Vagina (tissue), 2 donors: Measurements from ENCODE around the gene NLGN3. TPM values are rescaled to one million over a fixed set of nuclear protein-coding genes. Genes with fewer than 3 reads are reported as not detected.

ENCODE experiments used
- DNase-seq, 2 donors: peaks; one replicate each; pipeline ENCODE4 v3.0.0-alpha.2; 2017; ENCODE audit errors: extremely low spot score in 2 of 2
- H3K27ac ChIP-seq: fragments of 200-600 bp; sonication (generic); one replicate; pipeline ENCODE4 v1.5.1; 2019
- H3K27me3 ChIP-seq: fragments of 200-600 bp; sonication (generic); one replicate; pipeline ENCODE4 v1.5.1; 2019
- H3K36me3 ChIP-seq, 2 donors: fragments of 200-600 bp; sonication (generic); one replicate each; pipeline ENCODE4 v1.5.1; 2017 to 2019
- H3K4me1 ChIP-seq: fragments of 200-600 bp; sonication (generic); one replicate; pipeline ENCODE4 v1.5.1; 2019
- H3K4me3 ChIP-seq, 2 donors: fragments of 200-600 bp; sonication (generic); 1 replicate in 1 of 2; 2 replicates in 1 of 2; pipeline ENCODE4 v1.5.1; 2016 to 2019
- H3K9me3 ChIP-seq: fragments of 200-600 bp; sonication (generic); one replicate; pipeline ENCODE4 v1.5.1; 2019
- CTCF ChIP-seq, 3 experiments: fragments of 450-650 bp in 2 of 3; fragments of 200-600 bp in 1 of 3; sonication (generic) in 1 of 3; IDR thresholded peaks; one replicate each; pipeline ENCODE4 v1.5.1; 2017 to 2019; ENCODE audit warnings: antibody characterized with exemption in 3 of 3, mild to moderate bottlenecking in 2 of 3, moderate library complexity in 2 of 3
- POLR2A ChIP-seq, 2 donors: fragments of 450-650 bp; IDR thresholded peaks; one replicate each; pipeline ENCODE4 v1.6.1; 2017; ENCODE audit warnings: antibody characterized with exemption in 2 of 2, mild to moderate bottlenecking in 2 of 2, moderate library complexity in 2 of 2
- POLR2AphosphoS5 ChIP-seq, 2 donors: sonication (generic); formaldehyde crosslinking; IDR thresholded peaks; one replicate each; pipeline ENCODE4 v1.9.0; 2017; ENCODE audit warnings: antibody characterized with exemption in 2 of 2, mild to moderate bottlenecking in 2 of 2, low read depth in 1 of 2; ENCODE audit not compliant: insufficient read depth in 1 of 2
- intact Hi-C: fragments of 100-400 bp; cut with DNase I; formaldehyde crosslinking; loops from one replicate; pipeline ENCODE4 v1.15.1; 2023
- total RNA-seq: library from RNA; depleted of rRNA; stranded (reverse); fragments of >200 nt; gene quantifications from one replicate; pipeline ENCODE4 v1.2.3, GENCODE V29; 2016

NLGN3 gene
- total RNA-seq, 1 donor from 2014 or later: 1.7 TPM

GRCh38 chrX:71109051-71109450 lies 35.6 kb upstream of the NLGN3 start:
- no peaks in the 10 kb centered on the region for H3K36me3 ChIP-seq

GRCh38 chrX:71111141-71111843 lies 33.3 kb upstream of the NLGN3 start, which contains the start of gene IL2RG:
TSS of gene IL2RG (minus strand) at chrX:71111577. CDS start at chrX:71111539, 38 bp downstream.
- no peak for DNase-seq
- intact Hi-C loops: no loop called here
- TF ChIP-seq POLR2A (IDR thresholded peaks at IDR 0.05): peak in 1 of 2 donors; percentile 17
- TF ChIP-seq CTCF (IDR thresholded peaks at IDR 0.05): no peak
- TF ChIP-seq POLR2AphosphoS5 (IDR thresholded peaks at IDR 0.05; ENCODE audit: insufficient read depth in 1 of 2, low read depth in 1 of 2): peak in 1 of 2 donors; percentile 35
- Histone ChIP-seq H3K4me1 (no peaks in the 10 kb centered on the region), H3K27me3 (no peaks in the 10 kb centered on the region), H3K36me3 (no peaks in the 10 kb centered on the region), H3K9me3 (no peaks in the 10 kb centered on the region), H3K27ac (no peak within 1 kb of the TSS), H3K4me3 (peak within 1 kb of the TSS in 1 of 2 donors; percentile 24)

More at GRCh38 chrX:71109051-71109450, 35.6 kb upstream of the NLGN3 start:
- intact Hi-C loops: no loop called here
- H3K27me3 ChIP-seq: no peaks in the 10 kb centered on the region
- no peak overlapping the region for H3K27ac ChIP-seq
- no peak for TF ChIP-seq POLR2A (IDR thresholded peaks at IDR 0.05)
- TF ChIP-seq CTCF (IDR thresholded peaks at IDR 0.05): no peak
- no peak for TF ChIP-seq POLR2AphosphoS5 (IDR thresholded peaks at IDR 0.05; ENCODE audit: insufficient read depth in 1 of 2, low read depth in 1 of 2)
- H3K4me3 ChIP-seq: no peak overlapping the region
- DNase-seq: no peak
- H3K4me1 ChIP-seq: peaks cover 6% of the 10 kb centered on the region
- H3K9me3 ChIP-seq: no peaks in the 10 kb centered on the region

- Histone ChIP-seq H3K36me3 (no peaks in the 10 kb centered on the region), H3K4me1 (no peaks in the 10 kb centered on the region), H3K27ac (no peak overlapping the region), H3K4me3 (no peak overlapping the region), H3K27me3 (no peaks in the 10 kb centered on the region), H3K9me3 (no peaks in the 10 kb centered on the region)
- TF ChIP-seq POLR2AphosphoS5 (IDR thresholded peaks at IDR 0.05; ENCODE audit: insufficient read depth in 1 of 2, low read depth in 1 of 2) (no peak), POLR2A (IDR thresholded peaks at IDR 0.05) (no peak), CTCF (IDR thresholded peaks at IDR 0.05) (no peak)
- no peak for DNase-seq
- intact Hi-C loops: no loop called here
These were observed 32.7 kb upstream of the NLGN3 start for GRCh38 chrX:71111921-71112431.

- Histone ChIP-seq H3K9me3 (no peaks in the 10 kb centered on the region), H3K27me3 (no peaks in the 10 kb centered on the region), H3K4me3 (no peak overlapping the region), H3K36me3 (peaks cover 0 to 15% of the 10 kb centered on the region in 2 donors), H3K27ac (peak overlapping the region; percentile 71), H3K4me1 (peaks cover 16% of the 10 kb centered on the region)
- no peak for TF ChIP-seq POLR2A (IDR thresholded peaks at IDR 0.05)
- no peak for DNase-seq
- intact Hi-C loops: no loop called here
These were observed 27.3 kb upstream of the NLGN3 start for GRCh38 chrX:71117358-71117757.

GRCh38 chrX:71118032-71118984 lies 26.3 kb upstream of the NLGN3 start, which contains the start of gene MED12:
TSS of gene MED12 (plus strand) at chrX:71118596. CDS start at chrX:71118755, 159 bp downstream.
- no peak for DNase-seq
- intact Hi-C loops: no loop called here
- Histone ChIP-seq H3K27ac (peak within 1 kb of the TSS; percentile 71), H3K4me3 (peak within 1 kb of the TSS; percentile 54 to 56), H3K4me1 (peaks cover 16% of the 10 kb centered on the region), H3K27me3 (no peaks in the 10 kb centered on the region), H3K9me3 (no peaks in the 10 kb centered on the region), H3K36me3 (peaks cover 0 to 24% of the 10 kb centered on the region in 2 donors)
- TF ChIP-seq POLR2A (IDR thresholded peaks at IDR 0.05) (peak in 1 of 2 donors; percentile 6), CTCF (IDR thresholded peaks at IDR 0.05) (no peak), POLR2AphosphoS5 (IDR thresholded peaks at IDR 0.05; ENCODE audit: insufficient read depth in 1 of 2, low read depth in 1 of 2) (peak in 1 of 2 donors; percentile 61)
